Psoas muscle (tissue), 8 donors: ENCODE results near the gene CDH24. TPM values are rescaled to one million over a fixed set of nuclear protein-coding genes. Genes with fewer than 3 reads are reported as not detected.

ENCODE experiments used
- ATAC-seq, 4 donors: fragments of 200-7000 bp; cut with Tn5 transposase; one replicate each; pipeline ENCODE4 v1.9.1; 2020; ENCODE audit warnings: moderate library complexity in 3 of 4, mild to moderate bottlenecking in 2 of 4
- DNase-seq, 2 donors: peaks; one replicate each; pipeline ENCODE4 v3.0.0-alpha.2; 2020
- H3K27ac ChIP-seq: fragments of 200-600 bp; one replicate; pipeline ENCODE4 v1.8.0; 2022
- H3K27me3 ChIP-seq, 3 donors: fragments of 200-600 bp in 1 of 3; one replicate each; pipeline versions ENCODE4 v1.6.1 to v1.8.0; 2013 to 2022; ENCODE audit warnings: low read length in 2 of 3, mild to moderate bottlenecking in 2 of 3, moderate library complexity in 1 of 3; ENCODE audit not compliant: insufficient read depth in 3 of 3
- H3K36me3 ChIP-seq, 2 donors: fragments of 200-600 bp in 1 of 2; one replicate each; pipeline versions ENCODE4 v1.6.1 to v1.8.0; 2013 to 2022; ENCODE audit warnings: low read depth in 1 of 2, mild to moderate bottlenecking in 1 of 2, moderate library complexity in 1 of 2; ENCODE audit not compliant: insufficient read depth in 1 of 2
- H3K4me1 ChIP-seq: fragments of 200-600 bp; one replicate; pipeline ENCODE4 v1.8.0; 2022
- H3K4me3 ChIP-seq: fragments of 200-600 bp; one replicate; pipeline ENCODE4 v1.8.0; 2022; ENCODE audit warnings: mild to moderate bottlenecking
- H3K9me3 ChIP-seq: fragments of 200-600 bp; one replicate; pipeline ENCODE4 v1.8.0; 2022
- CTCF ChIP-seq: fragments of 200-600 bp; IDR thresholded peaks from one replicate; pipeline ENCODE4 v1.8.0; 2022; ENCODE audit warnings: antibody characterized with exemption
- WGBS, 3 donors: extraction: QIAGEN DNeasy Blood & Tissue Kit; methylation state at CpG; one replicate each; pipeline versions ENCODE4 v1.1.6 to v1.1.7; 2013; 5-methylcytosine and 5-hydroxymethylcytosine counted together
- intact Hi-C, 2 donors: fragments of 100-400 bp; cut with DNase I; formaldehyde crosslinking; loops; one replicate each; pipeline versions ENCODE4 v1.11.0 to v1.14.2; 2022
- polyA plus RNA-seq, 3 donors: library from polyadenylated mRNA; stranded (reverse); fragments of 200-250 nt; gene quantifications; one replicate each; pipeline ENCODE4 v1.2.3, GENCODE V29; 2013
- total RNA-seq, 4 donors: library from RNA; stranded (reverse); fragmentation: NEBNext Ultra II Directional in 2 of 4; extraction: Animal tissue kit (Norgen Biotek cat#: 25700) in 2 of 4; gene quantifications; one replicate each; pipeline versions ENCODE4 v1.2.1 to v1.2.4, GENCODE V29; 2021 to 2023
- donor health status: healthy with polysubstance abuse.
- donor health status: DM: no; HTN: no; CAD: no; lungs with moderate emphysema.
- donor health status: Bipolar disorder and iron deficiency.
- donor health status: healthy.
- donor health status: DM: yes; HTN: yes; CAD: no.
- donor health status: DM: no; HTN: no; CAD: no.
- donor health status: DM: no; HTN: no; CAD: no.
- donor health status: DM: yes; HTN: yes; CAD: no.

Gene CDH24
- total and polyA plus RNA-seq, 7 donors = 0.30 to 0.77 (median 0.32) TPM

DNA sequence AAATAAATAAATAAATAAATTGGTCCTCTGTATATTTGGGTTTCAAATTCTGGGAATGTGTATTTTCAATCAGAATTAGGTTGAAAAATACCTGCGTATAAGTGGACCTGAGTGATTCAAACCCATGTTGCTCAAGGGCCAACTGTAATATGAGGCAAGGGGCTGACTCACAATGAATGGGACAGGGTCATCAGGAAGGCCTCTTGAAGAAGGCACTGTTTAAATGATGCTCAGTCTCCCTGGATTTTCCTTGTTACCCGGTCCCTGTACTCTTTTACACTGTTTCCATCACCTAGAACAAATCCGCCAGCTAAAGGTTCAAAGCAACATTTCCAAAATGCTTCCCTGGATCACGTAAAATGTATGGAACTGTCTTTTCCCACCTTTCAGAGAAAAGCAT is 26.4 kb downstream of the CDH24 start:
- no peak for TF ChIP-seq CTCF
- Histone ChIP-seq H3K9me3 (no peaks in the 10 kb centered on the region), H3K36me3 (peaks cover 5 to 75% of the 10 kb centered on the region in 2 donors), H3K4me1 (peaks cover 33% of the 10 kb centered on the region), H3K27me3 (no peaks in the 10 kb centered on the region), H3K27ac (no peak overlapping the region), H3K4me3 (no peak overlapping the region)
- intact Hi-C loops = no loop called here
- WGBS, 3 donors = 94 to 97% (median 97%) methylated on average over 4 of the region's 4 CpGs
- ATAC-seq (no peak), DNase-seq (no peak)

DNA sequence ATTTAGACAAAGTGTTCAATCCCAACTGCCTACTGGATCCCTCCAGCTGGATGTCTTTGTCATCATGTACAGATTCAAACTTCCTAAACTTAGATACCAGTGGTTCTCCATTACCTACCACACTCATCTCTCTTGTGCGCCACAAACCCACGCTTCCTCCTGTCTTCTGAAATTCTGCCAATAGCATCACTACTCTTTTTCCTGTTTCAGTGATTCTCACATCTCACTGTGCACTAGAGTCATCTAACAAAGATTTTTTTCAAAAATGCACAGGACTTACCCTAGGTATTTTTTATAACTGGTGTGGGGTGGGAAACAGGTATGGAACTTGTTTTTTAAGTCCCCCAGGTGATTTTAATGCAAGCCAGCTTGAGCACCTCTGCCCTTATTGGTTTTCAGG is 28.5 kb downstream of the CDH24 start:
- H3K9me3 ChIP-seq = no peaks in the 10 kb centered on the region
- WGBS, 3 donors = 79 to 87% (median 83%) methylated on average over 2 of the region's 2 CpGs
- DNase-seq (no peak), ATAC-seq (no peak)
- no peak for TF ChIP-seq CTCF
- intact Hi-C loops = no loop called here
- H3K27me3 ChIP-seq = no peaks in the 10 kb centered on the region
- H3K36me3 ChIP-seq = peaks cover 13 to 96% of the 10 kb centered on the region in 2 donors
- H3K27ac ChIP-seq = no peak overlapping the region
- no peak overlapping the region for H3K4me3 ChIP-seq
- H3K4me1 ChIP-seq = peaks cover 27% of the 10 kb centered on the region

- intact Hi-C loops = no loop called here
- Histone ChIP-seq H3K4me3 (no peak overlapping the region), H3K9me3 (no peaks in the 10 kb centered on the region), H3K27me3 (no peaks in the 10 kb centered on the region), H3K4me1 (peaks cover 10% of the 10 kb centered on the region), H3K36me3 (peaks cover 7 to 72% of the 10 kb centered on the region in 2 donors), H3K27ac (no peak overlapping the region)
- DNase-seq (no peak), ATAC-seq (no peak)
- WGBS, 3 donors = 54 to 64% (median 58%) methylated on average over 4 of the region's 4 CpGs
- TF ChIP-seq CTCF = no peak
Measured at GRCh38 chr14:23025151-23025814, 32.0 kb downstream of the CDH24 start.

GRCh38 chr14:23024612-23025075 is 32.7 kb downstream of the CDH24 start:
- peaks cover 10% of the 10 kb centered on the region for H3K4me1 ChIP-seq
- H3K27ac ChIP-seq = no peak overlapping the region
- 61 to 75% (median 74%) methylated on average over 7 of the region's 7 CpGs for WGBS, 3 donors

More at GRCh38 chr14:23024612-23025075, 32.7 kb downstream of the CDH24 start:
- peaks cover 7 to 66% of the 10 kb centered on the region in 2 donors for H3K36me3 ChIP-seq
- no peak overlapping the region for H3K4me3 ChIP-seq
- TF ChIP-seq CTCF = no peak
- intact Hi-C loops = no loop called here
- ATAC-seq = no peak
- no peaks in the 10 kb centered on the region for H3K27me3 ChIP-seq
- DNase-seq = no peak
- no peaks in the 10 kb centered on the region for H3K9me3 ChIP-seq
